Mesothelial cell of epicardium (in vitro differentiated cells): ENCODE measurements around the gene SLC2A10. TPM values are rescaled to one million over a fixed set of nuclear protein-coding genes. Genes with fewer than 3 reads are reported as not detected.

Source experiments
- DNase-seq, 2 experiments: peaks; one replicate each; pipeline ENCODE4 v3.0.0; 2021; ENCODE audit warnings: low spot score in 2 of 2; ENCODE audit not compliant: unreplicated experiment in 2 of 2
- H3K27ac Mint-ChIP-seq: 2 replicates; pipeline ENCODE4 v1.8.0; 2021; ENCODE audit warnings: mixed read lengths
- H3K27me3 Mint-ChIP-seq: 2 replicates; pipeline ENCODE4 v1.8.0; 2021; ENCODE audit warnings: low read depth, mixed read lengths
- H3K36me3 Mint-ChIP-seq: 2 replicates; pipeline ENCODE4 v1.8.0; 2021; ENCODE audit warnings: mixed read lengths
- H3K4me1 Mint-ChIP-seq: 2 replicates; pipeline ENCODE4 v1.8.0; 2021; ENCODE audit warnings: mixed read lengths
- H3K4me3 Mint-ChIP-seq: 2 replicates; pipeline ENCODE4 v1.8.0; 2021; ENCODE audit warnings: mild to moderate bottlenecking, moderate library complexity, mixed read lengths
- H3K9me3 Mint-ChIP-seq: 2 replicates; pipeline ENCODE4 v1.8.0; 2021; ENCODE audit warnings: mixed read lengths
- total RNA-seq: library from RNA; stranded (reverse); gene quantifications from 3 replicates; pipeline ENCODE4 v1.2.1, GENCODE V29; 2021
- TF ChIP-seq, protein P1 (sequence below): fragments of 200-600 bp; sonication (generic); IDR thresholded peaks from one replicate; pipeline ENCODE4 v1.5.0; 2021; ENCODE audit warnings: antibody characterized with exemption; ENCODE audit not compliant: unreplicated experiment

SLC2A10 gene
- total RNA-seq, 1 donor from 2014 or later, result 21.7 TPM

- TF ChIP-seq, protein P1, sequence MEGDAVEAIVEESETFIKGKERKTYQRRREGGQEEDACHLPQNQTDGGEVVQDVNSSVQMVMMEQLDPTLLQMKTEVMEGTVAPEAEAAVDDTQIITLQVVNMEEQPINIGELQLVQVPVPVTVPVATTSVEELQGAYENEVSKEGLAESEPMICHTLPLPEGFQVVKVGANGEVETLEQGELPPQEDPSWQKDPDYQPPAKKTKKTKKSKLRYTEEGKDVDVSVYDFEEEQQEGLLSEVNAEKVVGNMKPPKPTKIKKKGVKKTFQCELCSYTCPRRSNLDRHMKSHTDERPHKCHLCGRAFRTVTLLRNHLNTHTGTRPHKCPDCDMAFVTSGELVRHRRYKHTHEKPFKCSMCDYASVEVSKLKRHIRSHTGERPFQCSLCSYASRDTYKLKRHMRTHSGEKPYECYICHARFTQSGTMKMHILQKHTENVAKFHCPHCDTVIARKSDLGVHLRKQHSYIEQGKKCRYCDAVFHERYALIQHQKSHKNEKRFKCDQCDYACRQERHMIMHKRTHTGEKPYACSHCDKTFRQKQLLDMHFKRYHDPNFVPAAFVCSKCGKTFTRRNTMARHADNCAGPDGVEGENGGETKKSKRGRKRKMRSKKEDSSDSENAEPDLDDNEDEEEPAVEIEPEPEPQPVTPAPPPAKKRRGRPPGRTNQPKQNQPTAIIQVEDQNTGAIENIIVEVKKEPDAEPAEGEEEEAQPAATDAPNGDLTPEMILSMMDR, result no peak
- Mint-ChIP-seq H3K4me3 (no peak overlapping the region), H3K27ac (no peak overlapping the region), H3K9me3 (peaks cover 4% of the 10 kb centered on the region), H3K27me3 (peaks cover 2% of the 10 kb centered on the region), H3K4me1 (no peaks in the 10 kb centered on the region), H3K36me3 (no peaks in the 10 kb centered on the region)
- no peak for DNase-seq
These were observed 7.5 kb upstream of the SLC2A10 start for GRCh38 chr20:46701986-46702385.

DNA sequence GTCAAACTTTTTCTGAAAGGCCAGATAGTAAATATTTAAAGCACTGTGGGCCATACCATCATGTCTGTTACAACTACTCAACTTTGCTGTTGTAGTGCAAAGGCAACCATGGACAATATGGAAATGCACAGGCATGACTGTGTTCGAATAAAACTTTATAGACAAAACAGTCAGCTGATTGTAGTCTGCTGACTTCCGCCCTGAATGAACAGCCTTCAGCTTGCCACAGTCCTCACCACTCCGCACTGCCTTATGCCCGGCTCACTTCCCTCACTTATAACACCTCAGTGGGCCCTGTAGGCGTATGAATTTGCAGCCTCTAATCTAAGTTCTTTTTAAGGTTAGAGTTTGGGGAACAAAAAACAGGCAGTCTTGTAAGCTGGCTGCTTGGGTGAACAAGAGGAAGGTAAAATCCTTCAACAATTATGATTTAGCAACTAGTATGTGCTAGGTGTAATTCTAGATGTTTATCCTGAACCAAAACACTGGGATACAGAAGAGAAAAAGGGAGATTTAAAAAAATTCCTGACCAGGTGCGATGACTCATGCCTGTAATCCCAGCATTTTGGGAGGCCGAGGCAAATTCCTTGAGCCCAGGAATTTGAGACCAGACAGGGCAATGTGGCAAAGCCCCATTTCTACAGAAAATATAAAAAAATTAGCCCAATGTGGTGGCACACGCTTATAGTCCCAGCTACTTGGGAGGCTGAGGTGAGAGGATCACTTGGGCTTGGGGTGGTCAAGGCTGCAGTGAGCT lies 6.8 kb upstream of the SLC2A10 start:
- H3K4me3 Mint-ChIP-seq, result no peak overlapping the region
- TF ChIP-seq, protein P1, result no peak
- peaks cover 4% of the 10 kb centered on the region for H3K9me3 Mint-ChIP-seq
- peaks cover 2% of the 10 kb centered on the region for H3K27me3 Mint-ChIP-seq
- no peak for DNase-seq
- H3K27ac Mint-ChIP-seq, result no peak overlapping the region
- H3K4me1 Mint-ChIP-seq, result no peaks in the 10 kb centered on the region
- no peaks in the 10 kb centered on the region for H3K36me3 Mint-ChIP-seq

DNA sequence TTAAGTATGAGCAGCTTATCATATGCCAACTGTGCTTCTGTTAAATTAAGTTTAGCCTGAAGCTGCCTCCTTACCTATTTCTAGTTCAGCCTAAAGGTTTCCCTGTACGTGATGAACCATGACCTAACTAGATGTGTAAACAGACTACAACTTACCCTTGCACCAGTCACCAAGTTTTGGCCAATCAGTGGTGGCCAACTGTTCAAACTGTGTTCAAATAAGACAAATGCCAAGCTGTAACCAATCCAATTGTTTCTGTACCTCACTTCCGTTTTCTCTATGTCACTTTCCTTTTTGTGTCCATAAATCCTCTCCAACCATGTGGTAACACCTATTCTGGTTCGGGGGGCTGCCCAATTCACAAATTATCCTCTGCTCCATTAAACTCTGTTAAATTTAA lies 6.0 kb upstream of the SLC2A10 start:
- Mint-ChIP-seq H3K4me3 (no peak overlapping the region), H3K4me1 (peaks cover 2% of the 10 kb centered on the region), H3K27ac (no peak overlapping the region), H3K9me3 (peaks cover 4% of the 10 kb centered on the region), H3K36me3 (no peaks in the 10 kb centered on the region), H3K27me3 (peaks cover 2% of the 10 kb centered on the region)
- no peak for DNase-seq
- TF ChIP-seq, protein P1, result no peak

DNA sequence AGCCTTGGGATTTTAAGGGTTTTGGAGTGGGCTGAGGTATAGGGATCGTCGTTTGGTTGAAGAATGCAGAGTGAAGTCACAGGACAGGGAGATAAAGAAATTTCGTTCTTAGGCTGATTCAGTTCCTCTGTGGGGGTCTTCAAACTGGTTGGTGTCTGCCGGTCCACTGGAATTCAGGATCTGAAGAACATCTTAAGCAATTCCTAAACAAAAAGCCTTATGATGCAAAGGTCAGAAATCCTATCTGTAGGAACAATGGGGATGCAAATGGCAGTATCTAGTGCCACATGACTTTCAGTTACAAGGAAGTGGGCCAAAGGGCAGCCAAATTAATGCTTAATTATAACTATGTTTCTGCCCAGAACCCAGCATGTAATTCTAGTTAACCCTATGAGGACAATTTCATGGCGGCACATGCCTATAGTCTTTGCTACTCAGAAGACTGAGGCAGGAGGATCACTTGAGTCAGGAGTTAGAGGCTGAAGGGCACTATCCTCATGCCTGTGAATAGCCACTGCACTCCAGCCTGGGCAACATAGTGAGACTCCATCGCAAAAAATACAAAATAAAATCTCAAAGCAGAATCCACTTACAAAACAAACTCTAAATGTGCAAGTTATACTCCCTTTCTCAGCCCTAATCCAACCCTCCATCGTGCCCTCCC lies 4.6 kb upstream of the SLC2A10 start:
- TF ChIP-seq, protein P1, result no peak
- Mint-ChIP-seq H3K27me3 (peaks cover under 1% of the 10 kb centered on the region), H3K9me3 (peaks cover 4% of the 10 kb centered on the region), H3K4me3 (no peak overlapping the region), H3K27ac (no peak overlapping the region), H3K4me1 (peaks cover 11% of the 10 kb centered on the region), H3K36me3 (no peaks in the 10 kb centered on the region)
- DNase-seq, result no peak

- no peak overlapping the region for H3K27ac Mint-ChIP-seq
- no peak for DNase-seq
- no peaks in the 10 kb centered on the region for H3K27me3 Mint-ChIP-seq
- no peak overlapping the region for H3K4me3 Mint-ChIP-seq
- TF ChIP-seq, protein P1, result no peak
- peaks cover 16% of the 10 kb centered on the region for H3K4me1 Mint-ChIP-seq
- H3K9me3 Mint-ChIP-seq, result peaks cover 4% of the 10 kb centered on the region
- H3K36me3 Mint-ChIP-seq, result no peaks in the 10 kb centered on the region
These were observed 4.1 kb upstream of the SLC2A10 start for GRCh38 chr20:46705378-46705729.
